ENCODE data around the gene LIMD2.

LIMD2 gene

DNA sequence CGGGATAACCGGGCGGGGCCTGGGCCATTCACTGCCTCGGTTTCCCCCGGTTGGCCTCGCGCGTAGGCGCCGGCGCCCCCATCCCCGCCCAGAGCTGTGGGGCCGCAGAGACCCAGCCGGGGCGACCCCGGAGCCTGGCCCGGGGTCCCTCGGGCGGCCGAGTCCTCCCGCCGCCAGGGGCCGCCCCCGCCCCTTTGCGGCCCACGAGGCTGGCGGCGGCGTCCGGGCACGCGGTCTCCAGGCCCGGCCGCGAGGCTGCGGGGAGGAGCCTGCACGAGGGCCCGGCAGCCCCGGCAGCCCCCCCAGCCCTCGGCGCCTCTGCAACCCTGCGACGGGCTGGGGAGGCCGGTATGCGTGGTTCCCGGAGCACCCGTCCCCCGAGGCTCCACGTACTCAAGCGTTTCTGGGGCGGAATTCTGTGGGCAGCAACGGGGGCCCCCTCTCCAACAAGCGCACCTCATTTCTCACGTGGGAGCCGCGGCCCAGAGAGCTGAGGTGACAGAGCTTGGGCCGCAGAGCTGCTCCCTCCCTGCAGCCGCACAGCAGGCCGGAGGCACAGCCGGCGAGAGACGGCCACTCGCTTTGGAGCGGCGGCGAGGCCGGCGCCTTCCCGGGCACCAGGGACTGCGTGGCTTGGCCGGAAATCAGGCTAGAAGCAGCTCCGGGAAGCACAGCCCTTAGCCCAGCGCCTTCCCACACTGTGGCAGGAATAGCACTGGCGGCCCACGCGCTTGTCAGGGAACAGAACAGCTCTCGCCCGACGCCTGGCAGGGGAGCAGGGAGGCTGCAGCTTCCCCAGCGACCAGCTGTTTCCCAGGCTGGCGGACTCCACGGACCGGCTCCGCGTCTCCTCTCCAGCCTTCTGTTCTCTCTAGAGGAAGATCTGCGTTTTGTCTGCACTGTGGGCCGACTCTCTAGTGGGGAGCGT is 867 bp upstream of the LIMD2 start:
- DNase-seq, result no peak

DNA sequence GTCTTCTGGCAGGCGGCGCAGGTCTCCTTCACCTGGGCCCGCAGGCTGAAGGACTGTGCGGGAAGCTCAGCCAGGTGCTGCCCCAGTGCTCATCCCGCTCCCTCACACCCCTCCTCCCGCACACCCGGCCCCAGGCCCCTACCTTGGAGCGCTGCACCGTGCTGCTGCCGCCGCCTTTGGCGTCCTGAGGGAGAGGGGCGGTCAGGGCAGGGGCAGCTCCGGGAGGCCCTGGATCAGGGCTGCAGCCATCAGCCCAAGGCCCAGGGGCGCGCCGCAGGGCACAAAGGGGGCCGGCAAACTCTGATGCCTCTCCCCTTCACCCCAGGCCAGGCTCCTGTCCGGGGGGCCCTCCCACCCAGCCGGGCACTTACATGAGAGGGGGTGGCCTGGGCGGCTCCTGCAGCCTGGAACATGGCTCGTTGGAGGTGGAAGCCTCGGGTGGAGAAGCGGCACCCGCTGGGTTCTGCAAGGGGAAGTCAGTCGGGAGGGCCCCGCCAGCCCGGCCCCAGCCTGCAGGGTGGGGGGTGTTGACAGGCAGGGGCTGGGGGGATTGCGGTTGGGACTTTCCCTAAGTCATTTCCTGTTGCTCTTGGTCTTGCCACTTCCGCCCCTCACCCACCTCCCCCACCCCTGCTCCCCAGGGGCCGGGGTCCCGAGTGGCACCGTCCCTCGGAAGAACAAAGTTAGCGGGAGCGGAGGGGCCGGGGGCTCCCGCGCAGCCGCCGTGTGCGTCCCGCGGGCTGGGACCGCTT is 863 bp downstream of the LIMD2 start:
- no peak for DNase-seq

DNA sequence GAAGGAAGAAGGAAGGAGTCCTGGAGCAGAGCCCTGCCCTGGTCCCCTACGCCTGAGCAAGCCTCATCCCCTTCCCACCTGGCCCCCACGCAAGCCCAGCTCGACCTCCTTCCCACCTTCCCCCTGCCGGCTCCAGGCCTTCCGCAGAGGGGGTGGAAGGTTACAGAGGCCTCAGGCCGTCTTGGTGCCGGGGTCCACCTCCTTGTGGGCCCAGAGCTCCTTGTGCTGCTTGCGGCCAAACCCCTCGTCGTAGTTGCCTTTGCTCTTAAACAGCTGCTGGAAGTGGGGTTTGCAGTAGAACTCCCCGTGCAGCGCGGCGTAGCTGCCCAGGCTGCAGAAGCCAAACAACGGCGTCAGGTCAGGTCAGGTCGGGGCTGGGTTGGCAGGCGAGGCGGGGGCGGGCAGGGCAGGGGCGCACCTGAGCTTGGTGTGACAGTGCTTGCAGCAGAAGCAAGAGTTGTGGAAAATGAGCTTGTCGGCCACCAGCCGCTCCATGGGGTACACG is 1.5 kb downstream of the LIMD2 start:
- no peak for DNase-seq

DNA sequence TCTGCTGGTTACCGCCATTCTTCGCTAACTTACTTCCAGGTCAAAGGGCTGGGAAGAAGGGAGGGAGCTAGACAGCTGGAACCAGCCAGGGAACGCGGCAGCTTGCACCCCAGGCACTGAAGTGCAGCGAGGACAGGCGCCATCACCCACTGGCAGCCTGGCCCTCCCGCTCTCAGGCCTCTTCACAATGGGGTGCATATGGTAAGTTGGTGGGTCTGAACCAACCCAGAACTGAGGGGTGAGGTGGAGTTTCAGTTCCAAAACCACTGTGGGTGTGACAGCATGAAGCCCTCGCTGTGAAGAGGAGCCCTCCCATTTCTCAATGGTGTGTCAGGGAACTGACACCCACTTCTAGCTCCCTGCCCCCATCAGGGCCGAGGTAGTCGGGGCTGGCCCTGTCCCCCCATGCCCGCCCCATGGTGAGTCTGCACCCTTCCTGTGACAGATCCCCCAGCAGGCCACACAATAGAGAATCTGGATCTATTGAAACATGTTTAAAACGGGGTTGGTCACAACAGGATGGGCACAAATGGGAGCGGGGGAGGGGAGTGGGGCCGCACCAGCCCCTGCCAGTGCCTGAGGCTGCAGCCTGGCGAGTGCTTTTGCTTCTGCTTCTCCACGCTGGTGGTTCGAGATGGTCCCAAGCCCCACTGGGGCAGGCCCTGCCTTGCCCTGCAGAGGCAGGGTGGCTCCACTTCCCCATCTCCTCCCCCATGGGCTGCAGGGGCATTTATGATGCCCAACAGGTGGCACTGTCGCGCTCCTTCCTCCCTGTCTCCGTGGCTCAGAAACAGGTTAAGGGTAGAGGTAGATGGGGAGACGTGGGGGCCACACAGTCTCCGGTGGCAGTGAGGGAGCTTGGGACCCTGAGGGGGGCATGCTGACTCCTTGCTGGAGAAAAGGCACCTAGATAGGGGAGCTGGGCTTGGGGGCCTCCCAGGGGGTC is 2.3 kb downstream of the LIMD2 start:
- DNase-seq, result no peak

DNA sequence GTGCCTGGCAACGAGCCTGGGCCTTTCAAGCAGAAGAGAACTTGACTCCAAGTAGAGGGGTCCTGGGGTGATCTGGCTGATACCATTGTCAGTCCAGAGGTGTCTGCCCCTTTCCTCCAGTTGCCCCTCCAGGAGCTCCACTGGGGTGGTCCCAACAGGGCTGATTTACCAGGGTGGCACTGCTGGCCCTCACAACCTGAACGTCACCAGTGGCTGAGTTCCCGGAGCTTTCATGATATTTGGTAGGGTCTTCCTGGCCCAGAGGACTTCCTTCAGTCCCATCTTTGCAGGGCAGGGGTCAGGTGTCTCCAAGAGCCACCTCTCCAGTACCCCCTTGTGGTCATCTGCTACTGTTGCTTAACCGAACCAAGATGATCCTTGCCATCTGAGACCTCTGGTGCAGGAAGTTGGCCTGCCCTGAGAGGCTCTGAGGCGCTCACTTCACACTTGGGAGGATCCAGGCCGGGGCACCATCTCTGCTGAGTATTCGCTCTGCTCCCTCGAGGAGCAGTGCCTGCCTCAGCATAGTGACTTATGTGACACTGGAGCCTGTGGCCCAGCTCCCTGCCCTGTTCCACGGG is 3.5 kb downstream of the LIMD2 start:
- no peak for DNase-seq

DNA sequence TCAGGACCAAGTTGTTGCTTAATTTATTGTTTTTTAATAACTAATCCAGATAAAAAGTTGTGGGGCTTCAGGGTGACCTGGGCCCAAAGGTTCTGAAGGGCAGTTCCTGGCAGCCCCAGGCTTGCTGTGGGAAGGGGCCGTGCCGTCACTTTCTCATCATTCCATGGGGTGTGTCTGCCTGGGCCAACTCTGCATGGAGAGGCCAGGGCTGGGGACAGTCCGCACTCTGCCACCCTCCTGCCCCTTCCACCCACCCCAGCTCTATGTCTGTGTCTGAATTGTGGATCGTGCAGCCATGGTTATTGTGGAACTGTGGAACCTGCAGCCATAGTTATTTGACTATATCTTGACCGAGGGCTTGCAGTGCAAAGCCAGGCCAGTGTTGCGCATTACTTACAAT is 4.0 kb downstream of the LIMD2 start:
- DNase-seq, result no peak

DNA sequence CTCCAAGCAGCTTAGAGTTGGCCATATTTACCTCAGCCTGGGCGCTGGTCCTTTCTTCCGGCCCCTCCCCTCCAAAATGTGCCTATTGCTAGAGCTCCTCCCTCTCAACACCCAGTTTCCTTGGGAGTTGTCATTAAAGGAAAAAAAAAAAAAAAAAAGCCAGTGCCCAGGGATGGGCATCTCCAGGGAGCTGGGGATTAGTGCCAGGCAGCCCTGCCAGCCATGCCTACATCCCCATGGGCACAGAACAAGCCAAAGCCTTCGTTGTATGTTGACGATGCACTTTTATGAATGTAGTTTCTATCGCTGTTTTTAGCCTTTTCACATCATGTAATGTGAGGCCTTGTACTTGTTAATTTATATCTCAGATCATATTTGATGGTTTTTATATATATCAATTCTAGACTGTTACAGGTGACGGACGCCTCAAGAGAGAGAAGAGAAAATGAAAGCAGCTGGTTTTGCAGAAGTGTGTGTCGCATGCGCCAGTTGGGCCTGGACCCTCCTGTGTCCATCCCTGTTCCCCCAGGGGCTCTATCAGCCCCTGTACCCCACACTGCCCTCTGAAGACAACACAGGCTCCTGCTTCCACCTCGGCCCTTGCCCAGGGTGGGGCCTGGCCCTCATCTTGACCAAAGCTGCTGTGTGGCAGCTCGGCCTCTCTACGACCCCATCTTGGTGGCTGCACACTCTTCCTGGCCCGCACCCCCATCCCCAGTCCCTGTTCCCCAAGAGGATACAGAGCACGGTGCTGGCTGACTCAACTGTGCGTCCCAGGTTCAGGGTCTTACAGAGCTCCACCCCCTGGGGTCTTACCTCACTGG is 4.8 kb downstream of the LIMD2 start:
- no peak for DNase-seq

DNA sequence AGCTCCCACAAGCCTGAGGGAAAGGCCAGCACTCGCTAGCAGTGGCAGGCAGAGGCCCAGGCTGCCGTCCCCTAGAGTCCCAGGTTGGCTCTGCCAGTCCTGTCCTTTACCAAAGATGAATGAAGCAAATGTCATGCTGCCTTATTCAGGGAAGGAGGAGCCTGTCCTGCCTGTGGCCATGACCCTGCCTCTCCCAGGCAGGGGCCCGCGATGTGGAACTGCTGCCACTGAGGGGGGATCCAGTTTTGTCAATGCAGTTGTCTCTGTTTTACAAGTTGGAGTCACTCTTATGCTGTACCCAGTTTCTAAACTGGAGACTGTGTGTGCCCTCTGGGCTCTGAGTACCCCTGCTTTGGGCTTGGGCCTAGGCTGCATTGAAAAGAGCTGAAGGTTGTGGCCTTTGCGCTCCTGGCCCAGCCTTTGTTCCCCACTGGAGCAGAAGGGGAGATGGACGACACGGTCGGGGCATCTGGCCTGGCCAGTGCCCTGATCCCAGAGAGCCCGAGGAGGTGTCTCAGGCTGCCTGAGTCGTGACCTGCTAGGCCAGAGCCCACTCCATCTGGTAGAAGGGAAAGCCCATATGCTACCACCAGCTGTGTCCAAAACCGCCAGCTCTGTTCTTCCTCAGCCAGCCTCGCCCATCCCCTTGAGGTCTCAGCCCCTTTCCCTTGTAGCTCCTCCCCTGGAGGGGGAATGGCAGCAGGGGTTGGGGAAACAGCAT is 5.5 kb downstream of the LIMD2 start:
- no peak for DNase-seq

DNA sequence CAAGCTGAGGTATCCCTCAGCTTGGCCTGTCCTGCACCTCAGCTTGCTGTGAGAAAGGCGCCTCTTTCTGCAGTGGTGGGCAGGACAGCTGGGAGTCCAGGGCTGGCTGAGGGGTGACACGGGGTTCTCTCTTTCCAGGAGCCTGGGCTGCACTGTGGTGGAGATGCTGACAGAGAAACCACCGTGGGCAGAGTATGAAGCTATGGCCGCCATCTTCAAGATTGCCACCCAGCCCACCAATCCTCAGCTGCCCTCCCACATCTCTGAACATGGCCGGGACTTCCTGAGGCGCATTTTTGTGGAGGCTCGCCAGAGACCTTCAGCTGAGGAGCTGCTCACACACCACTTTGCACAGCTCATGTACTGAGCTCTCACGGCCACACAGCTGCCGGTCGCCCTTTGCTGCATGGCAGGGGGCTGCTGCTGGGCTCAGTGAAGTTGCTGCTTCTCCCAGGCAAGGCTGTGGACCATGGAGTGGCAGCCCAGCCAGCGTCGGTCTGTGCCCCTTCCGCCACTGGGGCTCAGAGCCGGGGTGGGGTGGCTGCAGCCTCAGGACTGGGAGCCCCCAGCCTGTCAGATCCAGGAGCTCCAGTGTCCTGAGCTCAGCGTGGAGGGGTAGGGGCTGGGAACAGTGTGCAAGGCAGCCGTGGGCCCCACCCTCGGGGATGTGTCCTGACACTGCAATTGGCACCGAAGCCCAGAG is 6.4 kb downstream of the LIMD2 start:
- no peak for DNase-seq

DNA sequence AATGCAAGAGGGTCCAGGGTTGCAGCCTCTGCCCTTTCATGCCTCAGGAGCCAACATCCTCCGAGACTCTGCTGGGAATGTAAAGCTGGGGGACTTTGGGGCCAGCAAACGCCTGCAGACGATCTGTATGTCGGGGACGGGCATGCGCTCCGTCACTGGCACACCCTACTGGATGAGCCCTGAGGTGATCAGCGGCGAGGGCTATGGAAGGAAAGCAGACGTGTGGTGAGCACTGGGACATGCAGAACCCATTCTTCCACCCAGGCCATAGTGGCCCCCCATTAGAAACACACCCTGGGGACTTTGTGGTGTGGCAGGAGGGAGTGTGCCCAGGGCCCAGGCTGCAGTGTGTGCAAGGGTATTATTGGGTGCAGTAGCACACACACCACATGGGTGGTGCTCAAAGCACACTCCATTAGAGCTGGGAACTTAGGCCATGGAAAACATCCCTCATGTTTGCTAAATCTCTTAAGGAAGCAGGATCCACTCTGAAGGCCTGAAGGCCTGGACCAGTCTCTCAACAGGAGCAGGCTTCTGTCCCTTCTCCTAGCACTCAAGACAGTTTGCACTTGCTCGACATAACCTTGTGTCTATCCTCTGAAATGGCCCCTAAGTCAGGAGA is 7.6 kb downstream of the LIMD2 start:
- no peak for DNase-seq

DNA sequence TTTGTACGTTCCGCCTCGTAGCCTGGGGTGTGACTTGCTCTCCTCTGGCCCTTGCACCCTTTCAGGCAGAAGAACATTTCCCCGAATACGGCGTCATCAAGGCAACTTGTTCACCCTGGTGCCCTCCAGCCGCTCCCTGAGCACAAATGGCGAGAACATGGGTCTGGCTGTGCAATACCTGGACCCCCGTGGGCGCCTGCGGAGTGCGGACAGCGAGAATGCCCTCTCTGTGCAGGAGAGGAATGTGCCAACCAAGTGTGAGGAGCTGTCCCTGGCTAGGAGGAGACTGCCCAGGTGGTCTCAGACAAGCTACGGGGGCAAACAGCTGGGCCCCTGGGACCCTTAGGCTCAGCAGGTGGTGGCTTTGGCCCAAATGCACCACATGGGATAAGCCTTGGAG is 10.4 kb downstream of the LIMD2 start:
- no peak for DNase-seq

DNA sequence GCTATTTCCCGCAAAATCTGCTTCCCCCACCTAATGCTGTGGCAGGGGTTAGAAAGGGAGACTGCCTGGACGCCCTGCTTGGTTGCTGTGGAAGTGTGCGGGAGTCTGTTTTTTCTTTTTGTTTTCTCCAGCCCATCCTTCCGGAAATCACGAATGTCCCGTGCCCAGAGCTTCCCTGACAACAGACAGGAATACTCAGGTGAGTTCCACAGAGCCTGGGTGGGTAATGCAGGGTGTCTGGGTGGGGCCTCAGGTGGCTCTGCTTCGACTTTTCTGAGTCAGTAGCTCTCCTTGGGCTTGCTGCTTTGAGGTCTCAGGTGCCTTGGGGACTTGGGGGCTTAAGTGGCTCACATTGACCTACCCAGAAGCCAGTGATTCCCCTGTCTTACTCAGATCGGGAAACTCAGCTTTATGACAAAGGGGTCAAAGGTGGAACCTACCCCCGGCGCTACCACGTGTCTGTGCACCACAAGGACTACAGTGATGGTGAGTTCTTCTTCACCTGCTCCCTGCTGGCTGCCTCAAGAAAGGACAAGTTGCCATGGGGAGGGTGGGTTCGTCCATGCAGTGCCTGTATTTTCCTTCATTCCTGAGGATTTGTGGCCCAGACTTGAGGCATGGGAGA is 11.4 kb downstream of the LIMD2 start:
- DNase-seq, result no peak

DNA sequence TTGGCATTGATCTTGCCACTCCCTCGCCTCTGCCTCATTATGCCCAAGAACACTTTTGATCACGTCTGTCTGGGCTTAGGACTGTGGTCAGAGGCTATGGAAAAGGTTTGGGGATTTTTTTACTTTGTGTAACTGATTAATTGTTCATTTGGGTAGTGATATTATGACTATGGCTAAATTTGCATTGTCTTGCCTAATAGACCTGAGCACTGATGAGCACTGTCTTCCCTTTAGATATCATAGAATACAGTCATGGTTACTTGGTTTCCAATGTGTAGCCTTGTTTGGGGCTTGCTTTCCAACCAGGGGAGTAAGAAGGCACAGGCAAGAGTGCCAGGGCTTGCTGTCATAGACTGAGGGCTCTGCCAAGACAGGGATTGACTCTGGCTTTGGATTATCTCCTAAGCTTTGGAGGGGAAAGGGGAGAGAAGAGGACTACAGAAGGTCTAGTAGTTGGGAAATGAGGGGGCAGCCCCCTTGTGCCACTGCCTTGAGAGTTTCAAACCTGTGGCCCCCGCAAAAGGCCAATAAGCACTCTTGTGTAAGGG is 13.7 kb downstream of the LIMD2 start:
- no peak for DNase-seq

DNA sequence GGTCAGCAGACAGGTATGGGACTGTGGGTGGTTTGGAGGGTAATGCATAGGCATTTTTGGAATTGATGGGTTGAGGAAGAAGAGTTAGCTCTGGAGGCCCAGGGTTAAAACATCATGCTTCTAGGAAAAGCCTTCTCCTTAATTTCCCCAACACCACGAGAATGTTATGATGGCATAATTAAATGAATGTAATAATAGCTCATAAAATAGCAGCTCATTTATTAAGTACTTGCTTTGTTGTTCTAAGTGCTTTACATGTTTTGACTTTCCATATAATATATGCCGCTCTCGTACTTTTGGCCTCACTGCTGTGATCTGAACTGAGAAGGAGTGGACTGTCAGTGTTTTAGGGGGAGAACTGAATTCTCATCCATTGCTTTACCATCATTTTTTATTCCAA is 14.3 kb downstream of the LIMD2 start:
- DNase-seq, result no peak

DNA sequence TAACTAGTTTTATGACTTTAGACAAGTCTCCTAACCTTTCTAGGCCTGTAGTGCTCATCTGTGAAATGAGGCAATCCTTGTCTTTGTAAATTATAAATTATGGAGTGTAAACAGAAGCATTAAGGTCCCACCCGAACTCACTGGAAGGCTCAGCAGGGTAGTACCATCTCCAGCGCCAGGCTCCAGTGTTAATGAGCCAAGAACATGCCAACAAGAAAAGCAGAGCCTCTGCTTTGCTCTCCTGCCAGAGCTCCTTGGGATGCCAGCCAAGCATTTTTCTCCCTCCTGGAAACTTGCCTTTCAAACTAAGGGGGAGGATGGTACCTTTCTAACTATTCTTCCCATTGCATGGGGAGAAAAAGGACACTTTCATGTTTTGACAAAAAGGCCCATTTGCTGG is 14.9 kb downstream of the LIMD2 start:
- DNase-seq, result no peak

DNA sequence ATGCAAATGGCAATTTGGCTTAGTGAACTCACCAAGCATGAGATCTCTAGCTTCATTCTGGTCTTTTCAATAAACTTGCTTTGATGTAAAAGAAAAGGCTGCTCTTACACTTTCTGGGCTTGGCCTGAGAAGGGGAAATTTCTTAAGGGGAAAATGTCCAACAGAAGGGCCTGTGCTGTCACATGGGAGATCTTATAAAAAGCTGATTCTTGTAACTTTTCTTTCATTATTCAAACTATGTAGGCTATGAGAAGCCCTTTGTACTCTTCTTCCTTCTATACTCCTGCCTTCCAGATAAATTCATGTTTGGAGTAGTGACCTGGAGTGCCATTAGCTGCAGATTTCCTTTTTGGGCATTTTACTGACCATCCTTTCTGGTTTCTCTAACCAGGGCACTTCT is 16.9 kb downstream of the LIMD2 start:
- DNase-seq, result no peak

DNA sequence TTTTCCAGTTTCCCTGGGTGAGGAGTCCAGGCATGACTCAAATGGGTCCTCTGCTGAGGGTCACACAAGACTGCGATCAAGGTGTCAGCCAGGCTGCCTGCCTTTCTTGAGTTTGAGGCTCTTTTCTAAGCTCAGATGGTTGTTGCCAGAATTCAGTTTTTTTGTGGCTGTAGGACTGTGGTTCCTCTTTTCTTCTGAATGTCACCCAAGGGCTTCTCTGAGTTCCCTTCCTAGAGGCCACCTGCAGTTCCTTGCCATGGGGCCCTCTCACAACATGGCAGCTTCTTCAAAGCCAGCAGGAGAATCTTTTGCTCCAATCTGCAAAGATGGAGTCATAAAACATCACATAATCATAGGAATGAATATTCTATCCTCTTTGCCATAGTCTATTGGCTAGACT is 17.5 kb downstream of the LIMD2 start:
- no peak for DNase-seq

DNA sequence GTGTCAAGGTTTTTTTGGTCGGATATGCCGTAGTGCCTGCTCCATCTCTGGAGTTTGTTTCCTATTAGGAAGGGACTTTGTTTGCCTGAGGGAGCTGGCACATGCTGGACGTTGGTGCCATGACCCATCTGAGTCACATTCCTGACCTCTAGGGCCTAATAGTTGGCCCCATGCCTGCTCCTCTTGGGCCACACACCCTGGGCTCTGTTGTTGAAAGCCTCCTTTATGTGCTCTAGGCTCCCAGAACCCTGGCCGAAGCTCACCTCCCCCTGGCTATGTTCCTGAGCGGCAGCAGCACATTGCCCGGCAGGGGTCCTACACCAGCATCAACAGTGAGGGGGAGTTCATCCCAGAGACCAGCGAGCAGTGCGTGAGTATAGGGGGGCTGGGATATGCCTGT is 18.4 kb downstream of the LIMD2 start:
- no peak for DNase-seq

DNA sequence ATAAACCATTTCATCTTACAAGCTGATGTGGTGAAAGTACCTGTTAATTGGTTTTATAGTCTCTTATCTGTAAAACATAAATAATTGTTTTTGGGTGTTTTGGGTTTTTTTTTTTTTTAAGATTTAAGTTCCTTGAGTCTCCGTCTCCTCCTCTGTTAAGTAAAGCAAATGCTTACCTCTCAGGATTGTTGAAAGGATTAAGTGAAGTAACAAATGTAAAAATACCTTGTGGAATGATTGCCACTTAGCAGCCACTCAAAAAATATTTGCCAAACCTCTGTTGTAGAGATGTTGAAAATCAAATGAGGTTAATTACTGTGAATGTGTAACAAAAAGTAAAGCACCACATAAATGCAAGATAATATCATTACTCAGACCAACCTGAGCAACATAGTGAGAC is 19.2 kb downstream of the LIMD2 start:
- DNase-seq, result no peak
